GM21381 (cell line): ENCODE data around the gene NUAK1.

ENCODE experiments used
- ATAC-seq: cut with Tn5 transposase; IDR thresholded peaks from one replicate; pipeline ENCODE4 v1.9.1; 2021; ENCODE audit warnings: mild to moderate bottlenecking, moderate library complexity; ENCODE audit not compliant: unreplicated experiment

NUAK1 gene

GRCh38 chr12:106086696-106087095, 52.1 kb downstream of the NUAK1 start:
- ATAC-seq = no peak

GRCh38 chr12:106085213-106085612, 53.5 kb downstream of the NUAK1 start:
- no peak for ATAC-seq

- no peak for ATAC-seq
Measured at GRCh38 chr12:106084759-106085158, 54.0 kb downstream of the NUAK1 start.

- ATAC-seq = no peak
Measured at GRCh38 chr12:106084014-106084671, 54.6 kb downstream of the NUAK1 start.

- ATAC-seq = no peak
Measured at GRCh38 chr12:106082216-106083175, 56.3 kb downstream of the NUAK1 start.

GRCh38 chr12:106081606-106082005, 57.1 kb downstream of the NUAK1 start:
- ATAC-seq = no peak

GRCh38 chr12:106080791-106081170, 58.0 kb downstream of the NUAK1 start:
- no peak for ATAC-seq

GRCh38 chr12:106080041-106080790, 58.5 kb downstream of the NUAK1 start:
- no peak for ATAC-seq

GRCh38 chr12:106079148-106079738, 59.5 kb downstream of the NUAK1 start:
- no peak for ATAC-seq

- no peak for ATAC-seq
Measured at GRCh38 chr12:106078358-106079010, 60.3 kb downstream of the NUAK1 start.

- ATAC-seq = no peak
Measured at GRCh38 chr12:106074706-106075392, 63.9 kb downstream of the NUAK1 start.

- no peak for ATAC-seq
Measured at GRCh38 chr12:106074361-106074705, 64.4 kb downstream of the NUAK1 start.

GRCh38 chr12:106073179-106073578, 65.6 kb downstream of the NUAK1 start:
- no peak for ATAC-seq

- no peak for ATAC-seq
Measured at GRCh38 chr12:106072751-106073150, 66.0 kb downstream of the NUAK1 start.

GRCh38 chr12:106071686-106072085, 67.1 kb downstream of the NUAK1 start:
- ATAC-seq = no peak

- no peak for ATAC-seq
Measured at GRCh38 chr12:106070611-106071010, 68.1 kb downstream of the NUAK1 start.

GRCh38 chr12:106070147-106070546, 68.6 kb downstream of the NUAK1 start:
- ATAC-seq = no peak

- no peak for ATAC-seq
Measured at GRCh38 chr12:106068296-106068695, 70.5 kb downstream of the NUAK1 start.

GRCh38 chr12:106067606-106068205, 71.0 kb downstream of the NUAK1 start:
- no peak for ATAC-seq
